HCT116 (cell line): ENCODE measurements around the gene CASK. TPM values are rescaled to one million over a fixed set of nuclear protein-coding genes. Genes with fewer than 3 reads are reported as not detected.

ENCODE experiments used
- ATAC-seq: fragments of 200-7000 bp; cut with Tn5 transposase; 2 replicates; pipeline ENCODE4 v1.9.1; 2020; ENCODE audit warnings: mild to moderate bottlenecking, moderate library complexity
- BruUV-seq: library from RNA; stranded (reverse); fragments of 400-500 nt; replicated peaks from 2 replicates; lab custom pipeline; 2021; lab: Mats Ljungman, UMichigan
- CTCF ChIA-PET: fragments of 300-600 bp; sonication (Branson Sonifier 250); formaldehyde crosslinking; loops from one replicate; lab custom pipeline; 2021; ENCODE audit warnings: antibody characterized with exemption; lab: Charles Lee
- POLR2A ChIA-PET: fragments of 300-600, 350-600 bp; sonication (Branson Sonifier 250); formaldehyde crosslinking; loops from one replicate; lab custom pipeline; 2021; ENCODE audit warnings: antibody characterized with exemption; lab: Charles Lee
- RAD21 ChIA-PET, 2 experiments: fragments of 300-600 bp; sonication (Branson Sonifier 250); formaldehyde crosslinking; loops; one replicate each; lab custom pipeline; 2023; ENCODE audit warnings: low total read pairs in 2 of 2; ENCODE audit not compliant: uncharacterized antibody in 2 of 2, unreplicated experiment in 2 of 2, low non-redundant PET in 1 of 2; lab: Charles Lee
- DNase-seq: peaks from one replicate; pipeline ENCODE4 v3.0.0-alpha.2; 2010; ENCODE audit warnings: low read depth, low spot score
- H2AFZ ChIP-seq: fragments of 200-600 bp; shearing (Covaris generic), sonication (generic); 2 replicates; pipeline ENCODE4 v1.6.1; 2017; ENCODE audit warnings: low read depth, mixed run types, mixed read lengths, antibody characterized with exemption, low read length; ENCODE audit not compliant: poor library complexity, severe bottlenecking
- H3K27ac ChIP-seq: 2 replicates; pipeline ENCODE4 v1.5.1; 2012; ENCODE audit warnings: low read depth, low read length
- H3K27me3 ChIP-seq: fragments of 200-600 bp; sonication (generic); 2 replicates; pipeline ENCODE4 v1.6.1; 2016; ENCODE audit warnings: mixed run types, low read length, mixed read lengths; ENCODE audit not compliant: insufficient read depth
- H3K36me3 ChIP-seq, 2 experiments: fragments of 200-500 bp in 1 of 2; fragments of 200-600 bp in 1 of 2; sonication (Bioruptor generic) in 1 of 2; sonication (generic) in 1 of 2; 2 replicates each; pipeline versions ENCODE4 v1.5.1 to v1.6.1; 2014 to 2016; ENCODE audit warnings: low read length in 2 of 2, inconsistent platforms in 1 of 2, mixed read lengths in 1 of 2, mixed run types in 1 of 2; ENCODE audit not compliant: insufficient read depth in 2 of 2, control insufficient read depth in 1 of 2
- H3K4me1 ChIP-seq, 2 experiments: fragments of 200-600 bp in 1 of 2; sonication (generic) in 1 of 2; 2 replicates each; pipeline versions ENCODE4 v1.5.1 to v1.6.1; 2012 to 2017; ENCODE audit warnings: low read length in 2 of 2, inconsistent platforms in 1 of 2, mild to moderate bottlenecking in 1 of 2, mixed read lengths in 1 of 2, mixed run types in 1 of 2, moderate library complexity in 1 of 2; ENCODE audit not compliant: insufficient read depth in 2 of 2, control insufficient read depth in 1 of 2
- H3K4me2 ChIP-seq: fragments of 200-600 bp; sonication (generic); 2 replicates; pipeline ENCODE4 v1.6.1; 2017; ENCODE audit warnings: mixed run types, low read length, mixed read lengths
- H3K4me3 ChIP-seq, 2 experiments: fragments of 200-600 bp in 1 of 2; sonication (generic) in 1 of 2; replicated peaks in 1 of 2; 2 replicates each; pipeline ENCODE4 v1.5.1; 2011 to 2016; ENCODE audit warnings: low read length in 2 of 2, control low read depth in 1 of 2, low read depth in 1 of 2, mild to moderate bottlenecking in 1 of 2, mixed read lengths in 1 of 2, mixed run types in 1 of 2
- H3K79me2 ChIP-seq: fragments of 200-600 bp; sonication (generic); 2 replicates; pipeline ENCODE4 v1.6.1; 2017; ENCODE audit warnings: mild to moderate bottlenecking, mixed run types, low read length, moderate library complexity, mixed read lengths; ENCODE audit not compliant: insufficient read depth
- H3K9ac ChIP-seq: fragments of 200-600 bp; sonication (generic); 2 replicates; pipeline ENCODE4 v1.6.1; 2016; ENCODE audit warnings: low read length, mixed read lengths
- H3K9me2 ChIP-seq: fragments of 200-600 bp; sonication (generic), shearing (Covaris generic); 2 replicates; pipeline ENCODE4 v1.6.1; 2017; ENCODE audit warnings: mixed run types, mild to moderate bottlenecking, moderate library complexity; ENCODE audit not compliant: insufficient read depth
- H3K9me3 ChIP-seq, 2 experiments: fragments of 200-500 bp in 1 of 2; fragments of 200-600 bp in 1 of 2; sonication (Bioruptor generic) in 1 of 2; sonication (generic) in 1 of 2; 2 replicates each; pipeline ENCODE4 v1.6.1; 2014 to 2017; ENCODE audit warnings: low read length in 2 of 2, mixed read lengths in 2 of 2, inconsistent platforms in 1 of 2, low read depth in 1 of 2, mild to moderate bottlenecking in 1 of 2, mixed run types in 1 of 2, moderate library complexity in 1 of 2; ENCODE audit not compliant: control insufficient read depth in 1 of 2, insufficient read depth in 1 of 2
- H4K20me1 ChIP-seq: fragments of 200-600 bp; sonication (generic), shearing (Covaris generic); 2 replicates; pipeline ENCODE4 v1.6.1; 2017; ENCODE audit warnings: mixed run types, mild to moderate bottlenecking, moderate library complexity; ENCODE audit not compliant: insufficient read depth
- CBX3 ChIP-seq: IDR thresholded peaks from 2 replicates; pipeline ENCODE4 v1.6.1; 2012; ENCODE audit warnings: low read depth
- ELF1 ChIP-seq: IDR thresholded peaks from 2 replicates; pipeline ENCODE4 v1.6.1; 2012; ENCODE audit warnings: low read depth, borderline replicate concordance
- EZH2 ChIP-seq: fragments of 200-600 bp; sonication (generic); IDR thresholded peaks from 2 replicates; pipeline ENCODE4 v1.6.1; 2017; ENCODE audit warnings: antibody characterized with exemption, mixed run types
- EZH2phosphoT487 ChIP-seq: fragments of 200-600 bp; IDR thresholded peaks from 2 replicates; pipeline ENCODE4 v1.6.1; 2018; ENCODE audit warnings: antibody characterized with exemption, borderline replicate concordance
- FOSL1 ChIP-seq: IDR thresholded peaks from 2 replicates; pipeline ENCODE4 v1.6.1; 2012; ENCODE audit warnings: low read depth
- POLR2A ChIP-seq: IDR thresholded peaks from 2 replicates; pipeline ENCODE4 v1.7.0; 2011; ENCODE audit warnings: borderline replicate concordance; ENCODE audit not compliant: insufficient read depth, insufficient read length; ENCODE audit errors: extremely low read depth
- POLR2AphosphoS5 ChIP-seq: IDR thresholded peaks from 2 replicates; pipeline ENCODE4 v1.6.1; 2011; ENCODE audit warnings: mild to moderate bottlenecking, low read depth, low read length, moderate library complexity
- SIN3A ChIP-seq: IDR thresholded peaks from 2 replicates; pipeline ENCODE4 v1.6.1; 2012; ENCODE audit warnings: low read depth
- SP1 ChIP-seq: IDR thresholded peaks from 2 replicates; pipeline ENCODE4 v1.6.1; 2012; ENCODE audit warnings: low read depth
- TCF7L2 ChIP-seq: IDR thresholded peaks from 2 replicates; pipeline ENCODE4 v1.7.0; 2011; ENCODE audit warnings: borderline replicate concordance, inconsistent platforms; ENCODE audit not compliant: insufficient read depth, insufficient read length; ENCODE audit errors: extremely low read depth
- YY1 ChIP-seq: IDR thresholded peaks from 2 replicates; pipeline ENCODE4 v1.6.1; 2011; ENCODE audit warnings: low read length, low read depth, moderate library complexity, mild to moderate bottlenecking; ENCODE audit not compliant: insufficient replicate concordance; ENCODE audit errors: extremely low read depth
- ZFX ChIP-seq: fragments of 450-650 bp; IDR thresholded peaks from 2 replicates; pipeline ENCODE4 v1.6.1; 2017
- intact Hi-C: fragments of 100-400 bp; cut with micrococcal nuclease; formaldehyde crosslinking; loops from 2 replicates; pipeline ENCODE4 v1.10.0; 2022
- total RNA-seq: library from RNA; stranded (reverse); gene quantifications from one replicate; pipeline ENCODE4 v1.2.1, GENCODE V29; 2021; ENCODE audit not compliant: unreplicated experiment
- TF ChIP-seq, protein P1 (sequence below), 3 experiments: fragments of 200-600 bp in 1 of 3; sonication (generic) in 1 of 3; IDR thresholded peaks in 2 of 3; conservative IDR thresholded peaks in 1 of 3; 2 replicates each; pipeline ENCODE4 v1.5.1; 2012 to 2017; ENCODE audit warnings: low read depth in 2 of 3, low read length in 2 of 3, antibody characterized with exemption in 1 of 3, borderline replicate concordance in 1 of 3, control low read depth in 1 of 3, mild to moderate bottlenecking in 1 of 3, mixed read lengths in 1 of 3, mixed run types in 1 of 3, moderate library complexity in 1 of 3; ENCODE audit not compliant: insufficient read depth in 1 of 3
- TF ChIP-seq, protein P2 (sequence below): IDR thresholded peaks from 2 replicates; pipeline ENCODE4 v1.6.1; 2012

The CASK gene
- total RNA-seq, 1 experiment from 2014 or later, result 39.0 TPM

DNA sequence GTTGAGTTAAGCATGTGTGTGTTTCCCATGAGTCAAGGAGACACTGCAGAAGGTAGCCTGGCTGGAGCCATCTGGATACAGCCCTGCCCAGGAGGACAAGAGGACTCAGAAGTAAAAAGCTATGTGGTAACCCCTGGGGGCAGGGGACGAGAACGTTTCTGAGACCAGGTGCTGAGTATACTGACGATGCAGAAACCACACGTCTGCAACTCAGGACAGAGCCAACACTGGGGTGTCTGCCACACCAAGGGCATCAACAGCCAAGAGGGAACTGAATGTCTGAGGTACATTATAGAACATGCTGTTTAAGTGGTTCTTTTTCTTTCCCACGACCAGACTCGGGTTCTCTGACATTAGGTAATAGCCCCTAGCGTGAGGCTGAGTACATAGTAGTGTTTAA is 328.7 kb downstream of the CASK start:
- Histone ChIP-seq H3K9me3 (no peaks in the 10 kb centered on the region), H3K9me2 (no peaks in the 10 kb centered on the region), H3K4me3 (no peak overlapping the region), H3K36me3 (no peaks in the 10 kb centered on the region), H3K79me2 (no peaks in the 10 kb centered on the region), H2AFZ (no peak overlapping the region), H3K4me2 (no peak overlapping the region), H4K20me1 (no peaks in the 10 kb centered on the region), H3K4me1 (no peaks in the 10 kb centered on the region), H3K27ac (no peak overlapping the region), H3K27me3 (no peaks in the 10 kb centered on the region), H3K9ac (no peak overlapping the region)
- ATAC-seq (no peak), DNase-seq (no peak)
- intact Hi-C loops, result no loop called here
- TF ChIP-seq TCF7L2, result no peak
- TF ChIP-seq ZFX, result no peak
- ChIA-PET RAD21 (no interaction called here), CTCF (no interaction called here), POLR2A (no interaction called here)
- no TSS peak for BruUV-seq

DNA sequence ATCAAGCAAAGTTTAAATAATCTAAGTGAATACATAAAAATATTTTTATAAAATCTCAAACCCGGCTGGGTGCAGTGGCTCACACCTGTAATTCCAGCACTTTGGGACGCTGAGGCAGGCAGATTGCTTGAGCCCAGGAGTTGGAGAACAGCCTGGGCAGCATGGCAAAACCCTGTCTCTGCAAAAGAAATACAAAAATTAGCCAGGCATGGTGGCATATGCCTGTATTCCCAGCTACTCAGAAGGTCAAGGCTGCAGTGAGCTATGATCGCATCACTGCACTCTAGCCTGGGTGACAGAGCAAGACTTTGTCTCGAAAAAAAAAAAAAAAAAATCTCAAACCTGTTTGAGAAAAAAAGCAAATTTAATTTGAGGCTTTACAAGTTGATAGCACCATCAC is 331.4 kb downstream of the CASK start:
- no peaks in the 10 kb centered on the region for H3K9me3 ChIP-seq
- intact Hi-C loops, result no loop called here
- POLR2A ChIA-PET, result no interaction called here

More for the DNA sequence above, 331.4 kb downstream of the CASK start:
- Histone ChIP-seq H3K79me2 (no peaks in the 10 kb centered on the region), H3K4me1 (no peaks in the 10 kb centered on the region), H3K36me3 (no peaks in the 10 kb centered on the region), H2AFZ (no peak overlapping the region), H4K20me1 (no peaks in the 10 kb centered on the region), H3K9me2 (no peaks in the 10 kb centered on the region), H3K9ac (no peak overlapping the region), H3K4me2 (no peak overlapping the region), H3K27ac (no peak overlapping the region), H3K27me3 (no peaks in the 10 kb centered on the region), H3K4me3 (no peak overlapping the region)
- no peak for DNase-seq
- CTCF ChIA-PET, result no interaction called here
- TF ChIP-seq YY1 (no peak), POLR2AphosphoS5 (no peak), ZFX (no peak), POLR2A (no peak), ELF1 (no peak), EZH2 (no peak), EZH2phosphoT487 (no peak), SP1 (no peak), CBX3 (no peak), SIN3A (no peak), FOSL1 (no peak)
- TF ChIP-seq, protein P1, sequence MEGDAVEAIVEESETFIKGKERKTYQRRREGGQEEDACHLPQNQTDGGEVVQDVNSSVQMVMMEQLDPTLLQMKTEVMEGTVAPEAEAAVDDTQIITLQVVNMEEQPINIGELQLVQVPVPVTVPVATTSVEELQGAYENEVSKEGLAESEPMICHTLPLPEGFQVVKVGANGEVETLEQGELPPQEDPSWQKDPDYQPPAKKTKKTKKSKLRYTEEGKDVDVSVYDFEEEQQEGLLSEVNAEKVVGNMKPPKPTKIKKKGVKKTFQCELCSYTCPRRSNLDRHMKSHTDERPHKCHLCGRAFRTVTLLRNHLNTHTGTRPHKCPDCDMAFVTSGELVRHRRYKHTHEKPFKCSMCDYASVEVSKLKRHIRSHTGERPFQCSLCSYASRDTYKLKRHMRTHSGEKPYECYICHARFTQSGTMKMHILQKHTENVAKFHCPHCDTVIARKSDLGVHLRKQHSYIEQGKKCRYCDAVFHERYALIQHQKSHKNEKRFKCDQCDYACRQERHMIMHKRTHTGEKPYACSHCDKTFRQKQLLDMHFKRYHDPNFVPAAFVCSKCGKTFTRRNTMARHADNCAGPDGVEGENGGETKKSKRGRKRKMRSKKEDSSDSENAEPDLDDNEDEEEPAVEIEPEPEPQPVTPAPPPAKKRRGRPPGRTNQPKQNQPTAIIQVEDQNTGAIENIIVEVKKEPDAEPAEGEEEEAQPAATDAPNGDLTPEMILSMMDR (IDR thresholded peaks at IDR 0.05 in 2 of 3, conservative IDR thresholded peaks at IDR 0.05 in 1 of 3; ENCODE audit: borderline replicate concordance in 1 of 3, insufficient read depth in 1 of 3, low read depth in 2 of 3, low read length in 2 of 3), result no peak
- TF ChIP-seq, protein P2, sequence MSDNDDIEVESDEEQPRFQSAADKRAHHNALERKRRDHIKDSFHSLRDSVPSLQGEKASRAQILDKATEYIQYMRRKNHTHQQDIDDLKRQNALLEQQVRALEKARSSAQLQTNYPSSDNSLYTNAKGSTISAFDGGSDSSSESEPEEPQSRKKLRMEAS, result no peak
- RAD21 ChIA-PET, result no interaction called here
- ATAC-seq, result no peak
- no TSS peak for BruUV-seq
